Measurements from ENCODE around the gene PAQR5. TPM values are rescaled to one million over a fixed set of nuclear protein-coding genes. Genes with fewer than 3 reads are reported as not detected.

PAQR5 gene
- total and polyA plus RNA-seq, 2 donors (not counting 3 experiments of a cell fraction or from before 2014, with no cell fraction given): 0.08 to 0.09 TPM

DNA sequence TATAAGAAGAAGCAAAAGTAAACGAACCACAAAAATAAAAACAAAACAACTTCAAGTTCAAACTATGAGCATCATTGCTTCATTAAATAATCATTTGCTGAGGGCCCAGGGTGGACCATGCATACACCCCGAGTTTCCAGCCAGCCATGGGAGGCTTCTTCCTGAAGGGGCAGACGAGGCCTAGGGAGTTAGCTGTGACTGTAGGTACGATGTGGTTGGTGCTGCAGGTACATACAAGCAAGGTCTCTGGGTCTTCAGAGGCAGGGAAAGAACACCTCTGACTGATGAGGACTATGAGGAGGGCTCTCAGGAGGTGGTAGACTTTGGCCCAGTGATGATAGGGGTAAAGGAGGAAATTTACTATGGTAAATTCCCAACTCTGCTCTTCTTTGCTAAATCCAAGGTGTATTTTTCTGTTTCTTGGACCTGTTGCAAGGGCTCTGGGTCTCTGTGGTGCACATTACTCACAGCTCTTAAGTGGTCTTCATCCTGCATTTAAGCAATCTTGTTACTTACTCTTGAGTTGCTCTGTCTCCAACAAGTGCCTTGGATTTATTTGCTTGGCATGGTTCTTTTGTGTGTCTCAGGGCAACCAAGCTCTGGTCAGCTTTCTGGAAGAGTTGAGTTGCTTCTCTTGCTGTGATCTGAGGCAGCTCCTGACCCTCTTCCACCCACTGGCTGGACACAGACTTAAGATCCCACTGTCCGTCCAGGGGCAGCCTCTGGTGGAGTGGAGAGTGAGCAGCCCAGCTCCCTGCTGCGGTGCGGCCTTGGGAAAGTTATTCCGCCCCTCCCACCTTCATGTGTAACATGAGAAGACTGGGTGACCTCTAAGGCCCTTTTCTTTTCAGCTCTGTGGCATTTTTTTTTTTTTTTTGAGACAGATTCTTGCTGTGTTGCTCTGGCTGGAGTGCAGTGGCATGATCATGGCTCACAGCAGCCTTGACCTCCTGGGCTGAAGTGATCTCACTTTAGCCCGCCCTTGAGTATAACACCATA lies 59.4 kb downstream of the PAQR5 start:
- ChIA-PET CTCF (interaction anchor here (1.6 to 2.5 kb wide), 2 partner anchors 9 to 36 kb away, joined by 5 to 9 read pairs; no protein-coding TSS in a partner anchor), POLR2A (interaction anchor here (0.6 kb wide), 1 partner anchor 732 kb away, joined by 3 read pairs; no protein-coding TSS in a partner anchor)
- Histone ChIP-seq H3K27me3 (ENCODE audit: control insufficient read depth in 2 of 2, insufficient read depth in 2 of 2, low read length in 2 of 2) (peaks cover 0 to 2% of the 10 kb centered on the region in 2 experiments), H3K27ac (ENCODE audit: insufficient read depth, low read depth, low read length) (no peak overlapping the region), H3K9ac (replicated peaks; ENCODE audit: extremely low read depth, insufficient read depth, low read length) (no peak overlapping the region), H3K4me3 (replicated peaks in 1 of 3; ENCODE audit: insufficient read depth in 1 of 3, low read depth in 1 of 3, low read length in 3 of 3) (no peak overlapping the region), H3K9me1 (replicated peaks; ENCODE audit: control insufficient read depth, extremely low read depth, insufficient read depth, low read length) (no peaks in the 10 kb centered on the region), H3K36me3 (ENCODE audit: control insufficient read depth in 2 of 2, extremely low read depth in 1 of 2, insufficient read depth in 2 of 2, low read length in 2 of 2) (no peaks in the 10 kb centered on the region), H3K9me3 (replicated peaks; ENCODE audit: control insufficient read depth, insufficient read depth, low read length) (no peaks in the 10 kb centered on the region), H3K4me2 (ENCODE audit: insufficient read depth, low read length) (no peak overlapping the region), H3K79me2 (ENCODE audit: control insufficient read depth, insufficient read depth, low read length) (no peaks in the 10 kb centered on the region), H4K20me1 (replicated peaks; ENCODE audit: control insufficient read depth, extremely low read depth, insufficient read depth, low read length) (no peaks in the 10 kb centered on the region), H3K4me1 (ENCODE audit: control insufficient read depth, extremely low read depth, insufficient read depth, low read length) (no peaks in the 10 kb centered on the region), H2AFZ (ENCODE audit: low read depth, low read length) (no peak overlapping the region)
- FAIRE-seq (no peak), DNase-seq (ENCODE audit: low read depth, low spot score) (no peak)
- intact Hi-C loops (cut with micrococcal nuclease): no loop called here
- no TSS peak for BruUV-seq (replicated peaks)
- dilution Hi-C loops (cut with MboI; ENCODE audit: extremely low pct_ligation_motif_present, low sequenced_read_pairs): no loop called here
- no peak for TF ChIP-seq EZH2 (IDR thresholded peaks at IDR 0.05; ENCODE audit: borderline replicate concordance, low read depth, low read length, severe bottlenecking)
- TF ChIP-seq, protein P1, sequence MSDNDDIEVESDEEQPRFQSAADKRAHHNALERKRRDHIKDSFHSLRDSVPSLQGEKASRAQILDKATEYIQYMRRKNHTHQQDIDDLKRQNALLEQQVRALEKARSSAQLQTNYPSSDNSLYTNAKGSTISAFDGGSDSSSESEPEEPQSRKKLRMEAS (IDR thresholded peaks at IDR 0.05; ENCODE audit: insufficient read depth, insufficient read length): no peak

DNA sequence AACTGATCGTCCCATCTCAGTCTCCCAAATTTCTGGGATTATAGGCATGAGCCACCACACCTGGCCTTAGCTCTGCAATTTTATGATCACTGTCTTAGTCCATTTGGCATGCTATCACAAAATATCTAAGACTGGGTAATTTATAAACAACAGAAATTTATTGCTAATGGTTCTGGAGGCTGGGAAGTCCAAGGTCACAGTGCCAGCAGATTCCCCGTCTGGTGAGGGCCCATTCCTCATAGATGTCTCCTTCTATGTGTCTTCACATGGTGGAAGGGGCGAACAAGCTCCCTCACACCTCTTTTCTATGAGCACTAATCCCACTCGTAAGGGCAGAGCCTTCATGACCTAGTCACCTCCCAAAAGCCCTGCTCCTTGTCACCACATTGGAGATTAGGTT lies 60.1 kb downstream of the PAQR5 start:
- Histone ChIP-seq H3K9me3 (replicated peaks; ENCODE audit: control insufficient read depth, insufficient read depth, low read length) (no peaks in the 10 kb centered on the region), H2AFZ (ENCODE audit: low read depth, low read length) (no peak overlapping the region), H3K4me1 (ENCODE audit: control insufficient read depth, extremely low read depth, insufficient read depth, low read length) (no peaks in the 10 kb centered on the region), H3K4me2 (ENCODE audit: insufficient read depth, low read length) (no peak overlapping the region), H3K9ac (replicated peaks; ENCODE audit: extremely low read depth, insufficient read depth, low read length) (no peak overlapping the region), H3K27me3 (ENCODE audit: control insufficient read depth in 2 of 2, insufficient read depth in 2 of 2, low read length in 2 of 2) (peaks cover 0 to 2% of the 10 kb centered on the region in 2 experiments), H3K27ac (ENCODE audit: insufficient read depth, low read depth, low read length) (no peak overlapping the region), H3K9me1 (replicated peaks; ENCODE audit: control insufficient read depth, extremely low read depth, insufficient read depth, low read length) (no peaks in the 10 kb centered on the region), H3K4me3 (replicated peaks in 1 of 3; ENCODE audit: insufficient read depth in 1 of 3, low read depth in 1 of 3, low read length in 3 of 3) (no peak overlapping the region), H4K20me1 (replicated peaks; ENCODE audit: control insufficient read depth, extremely low read depth, insufficient read depth, low read length) (no peaks in the 10 kb centered on the region), H3K36me3 (ENCODE audit: control insufficient read depth in 2 of 2, extremely low read depth in 1 of 2, insufficient read depth in 2 of 2, low read length in 2 of 2) (no peaks in the 10 kb centered on the region), H3K79me2 (ENCODE audit: control insufficient read depth, insufficient read depth, low read length) (no peaks in the 10 kb centered on the region)
- DNase-seq (ENCODE audit: low read depth, low spot score) (no peak), FAIRE-seq (no peak)
- TF ChIP-seq POLR2A (IDR thresholded peaks at IDR 0.05; ENCODE audit: low read depth, low read length): no peak
- no peak for TF ChIP-seq EZH2 (IDR thresholded peaks at IDR 0.05; ENCODE audit: borderline replicate concordance, low read depth, low read length, severe bottlenecking)
- ChIA-PET CTCF (interaction anchor here (1.6 to 2.5 kb wide), 2 partner anchors 9 to 35 kb away, joined by 5 to 9 read pairs; no protein-coding TSS in a partner anchor), POLR2A (no interaction called here)
- dilution Hi-C loops (cut with MboI; ENCODE audit: extremely low pct_ligation_motif_present, low sequenced_read_pairs) (no loop called here), intact Hi-C loops (cut with micrococcal nuclease) (no loop called here)
- no TSS peak for BruUV-seq (replicated peaks)

Measured in endothelial cell of umbilical vein (primary cell).